LNCaP clone FGC (cell line): Measurements from ENCODE around the gene DENND5A.

Source experiments
- DNase-seq: peaks from one replicate; pipeline ENCODE4 v3.0.0-alpha.2; 2011; ENCODE audit warnings: low read depth
- H3K4me3 ChIP-seq: 2 replicates; pipeline ENCODE4 v1.5.1; 2011; ENCODE audit warnings: mild to moderate bottlenecking, low read depth, low read length, control low read depth
- TF ChIP-seq, protein P1 (sequence below): IDR thresholded peaks from 2 replicates; pipeline ENCODE4 v1.5.1; 2012; ENCODE audit warnings: mild to moderate bottlenecking; ENCODE audit not compliant: control insufficient read depth, insufficient read depth; ENCODE audit errors: extremely low read depth

The DENND5A gene

DNA sequence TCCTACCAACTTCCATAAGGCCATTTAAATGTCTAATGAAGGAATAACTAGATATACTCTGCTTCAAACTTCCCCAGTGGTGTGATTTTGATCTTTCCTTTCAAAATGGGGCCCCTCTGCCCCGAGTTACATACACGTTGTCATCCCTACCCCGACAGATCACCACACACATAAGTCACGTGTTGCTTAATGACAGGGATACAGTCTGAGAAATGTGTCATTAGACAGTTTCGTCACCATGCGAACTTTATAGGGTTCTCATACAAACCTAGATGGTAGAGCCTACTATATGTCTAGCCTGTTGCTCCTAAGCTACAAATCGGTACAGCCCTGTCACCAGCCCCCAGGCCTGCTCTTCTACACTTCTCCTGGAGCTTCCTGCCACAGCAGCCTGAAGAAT lies 124.0 kb downstream of the DENND5A start:
- TF ChIP-seq, protein P1, sequence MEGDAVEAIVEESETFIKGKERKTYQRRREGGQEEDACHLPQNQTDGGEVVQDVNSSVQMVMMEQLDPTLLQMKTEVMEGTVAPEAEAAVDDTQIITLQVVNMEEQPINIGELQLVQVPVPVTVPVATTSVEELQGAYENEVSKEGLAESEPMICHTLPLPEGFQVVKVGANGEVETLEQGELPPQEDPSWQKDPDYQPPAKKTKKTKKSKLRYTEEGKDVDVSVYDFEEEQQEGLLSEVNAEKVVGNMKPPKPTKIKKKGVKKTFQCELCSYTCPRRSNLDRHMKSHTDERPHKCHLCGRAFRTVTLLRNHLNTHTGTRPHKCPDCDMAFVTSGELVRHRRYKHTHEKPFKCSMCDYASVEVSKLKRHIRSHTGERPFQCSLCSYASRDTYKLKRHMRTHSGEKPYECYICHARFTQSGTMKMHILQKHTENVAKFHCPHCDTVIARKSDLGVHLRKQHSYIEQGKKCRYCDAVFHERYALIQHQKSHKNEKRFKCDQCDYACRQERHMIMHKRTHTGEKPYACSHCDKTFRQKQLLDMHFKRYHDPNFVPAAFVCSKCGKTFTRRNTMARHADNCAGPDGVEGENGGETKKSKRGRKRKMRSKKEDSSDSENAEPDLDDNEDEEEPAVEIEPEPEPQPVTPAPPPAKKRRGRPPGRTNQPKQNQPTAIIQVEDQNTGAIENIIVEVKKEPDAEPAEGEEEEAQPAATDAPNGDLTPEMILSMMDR: no peak
- H3K4me3 ChIP-seq: no peak overlapping the region
- DNase-seq: no peak

DNA sequence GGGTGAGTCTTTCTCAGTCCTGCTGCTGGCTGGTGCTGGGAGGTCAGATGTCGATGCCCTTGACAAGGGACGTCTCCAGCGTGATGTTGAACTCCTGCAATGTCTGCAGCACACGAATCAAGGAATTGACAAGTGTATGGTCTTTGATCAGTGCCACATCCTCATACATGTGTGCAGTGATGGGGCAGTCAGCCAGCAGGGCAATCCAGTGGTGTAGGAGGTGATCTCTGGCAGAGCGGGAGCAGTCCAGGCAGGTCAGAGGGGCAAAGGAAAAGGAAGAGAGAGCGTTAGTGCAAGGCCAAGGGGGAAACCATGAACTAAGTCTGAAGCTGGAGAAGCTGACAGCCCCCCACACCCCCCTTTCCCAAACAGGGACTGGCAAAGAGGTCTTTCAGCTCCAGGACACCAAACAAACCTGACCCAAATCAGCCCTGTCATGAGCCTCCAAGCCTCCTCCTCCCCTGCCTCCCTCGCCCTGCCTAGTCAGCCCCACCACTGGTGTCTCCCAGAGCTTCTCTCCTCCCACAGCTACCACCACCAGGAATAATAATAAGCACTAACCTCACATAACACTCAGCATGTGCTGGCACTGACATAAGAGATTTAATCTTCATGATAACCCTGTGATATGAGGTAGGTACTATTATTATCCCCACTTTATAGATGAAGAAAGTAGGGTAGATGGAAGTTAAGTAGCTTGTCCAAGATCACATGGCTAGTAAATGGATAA lies 125.4 kb downstream of the DENND5A start:
- TF ChIP-seq, protein P1: no peak
- no peak overlapping the region for H3K4me3 ChIP-seq
- no peak for DNase-seq

DNA sequence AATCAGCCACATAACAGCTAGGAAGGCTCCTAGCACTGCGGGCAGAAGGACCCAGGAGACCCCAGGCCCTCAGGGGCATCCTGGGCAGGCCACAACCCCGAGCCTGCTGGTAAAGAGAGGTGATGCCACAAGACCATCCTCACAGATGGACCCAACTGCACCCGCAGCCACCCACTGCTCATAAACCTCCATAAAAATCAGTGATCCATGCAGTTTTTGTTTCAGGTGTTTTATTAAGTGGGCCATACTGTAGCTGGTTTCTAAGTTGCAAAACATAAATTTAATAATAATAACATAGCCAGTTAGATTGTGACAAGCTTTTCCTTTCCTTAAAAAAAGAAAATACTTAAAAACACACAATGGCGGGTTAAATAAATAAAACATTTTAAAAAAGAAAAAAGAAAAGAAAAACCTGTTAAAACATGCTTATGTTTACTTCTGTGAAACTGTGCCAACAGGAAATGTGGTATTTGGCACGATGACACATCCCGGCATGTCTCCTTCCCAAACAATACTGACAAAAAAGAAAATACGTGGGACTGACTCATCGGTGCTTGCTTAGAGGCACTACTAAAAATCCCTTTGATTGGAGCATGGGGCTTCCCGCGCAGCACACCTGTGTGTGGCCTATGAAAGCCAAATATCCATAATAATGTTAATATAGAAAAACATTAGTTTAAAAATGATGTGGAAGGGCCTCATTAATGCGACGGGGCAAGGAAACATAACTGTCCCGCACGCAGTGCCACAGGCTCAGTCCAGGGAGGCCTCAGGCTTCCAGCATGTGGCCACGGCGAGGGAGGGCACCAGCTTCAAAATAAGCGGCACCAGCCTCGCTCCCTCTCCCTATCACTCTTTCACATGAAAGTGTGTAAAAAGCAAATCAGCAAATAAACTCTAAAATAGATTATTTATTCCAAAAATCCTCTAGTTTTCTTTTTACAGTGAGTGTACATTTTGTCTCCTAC lies 126.3 kb downstream of the DENND5A start:
- peak; percentile 87 for DNase-seq
- H3K4me3 ChIP-seq: no peak overlapping the region
- TF ChIP-seq, protein P1: no peak

DNA sequence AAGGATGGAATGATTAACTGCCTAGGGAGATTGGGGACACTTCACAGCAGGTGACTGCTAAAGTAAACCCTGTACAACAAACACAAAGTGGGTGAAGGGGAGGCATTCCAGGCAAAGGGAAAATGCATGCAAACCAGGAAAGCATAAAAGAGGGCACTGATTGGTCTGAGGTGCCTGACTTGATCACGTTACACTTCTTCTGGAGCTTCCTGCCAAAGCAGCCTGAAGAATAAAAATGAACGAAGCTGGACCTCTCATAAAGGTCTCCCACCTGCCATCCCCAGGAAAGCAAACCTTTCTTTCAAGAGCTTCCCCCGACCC lies 127.1 kb downstream of the DENND5A start:
- TF ChIP-seq, protein P1: no peak
- DNase-seq: no peak
- no peak overlapping the region for H3K4me3 ChIP-seq

DNA sequence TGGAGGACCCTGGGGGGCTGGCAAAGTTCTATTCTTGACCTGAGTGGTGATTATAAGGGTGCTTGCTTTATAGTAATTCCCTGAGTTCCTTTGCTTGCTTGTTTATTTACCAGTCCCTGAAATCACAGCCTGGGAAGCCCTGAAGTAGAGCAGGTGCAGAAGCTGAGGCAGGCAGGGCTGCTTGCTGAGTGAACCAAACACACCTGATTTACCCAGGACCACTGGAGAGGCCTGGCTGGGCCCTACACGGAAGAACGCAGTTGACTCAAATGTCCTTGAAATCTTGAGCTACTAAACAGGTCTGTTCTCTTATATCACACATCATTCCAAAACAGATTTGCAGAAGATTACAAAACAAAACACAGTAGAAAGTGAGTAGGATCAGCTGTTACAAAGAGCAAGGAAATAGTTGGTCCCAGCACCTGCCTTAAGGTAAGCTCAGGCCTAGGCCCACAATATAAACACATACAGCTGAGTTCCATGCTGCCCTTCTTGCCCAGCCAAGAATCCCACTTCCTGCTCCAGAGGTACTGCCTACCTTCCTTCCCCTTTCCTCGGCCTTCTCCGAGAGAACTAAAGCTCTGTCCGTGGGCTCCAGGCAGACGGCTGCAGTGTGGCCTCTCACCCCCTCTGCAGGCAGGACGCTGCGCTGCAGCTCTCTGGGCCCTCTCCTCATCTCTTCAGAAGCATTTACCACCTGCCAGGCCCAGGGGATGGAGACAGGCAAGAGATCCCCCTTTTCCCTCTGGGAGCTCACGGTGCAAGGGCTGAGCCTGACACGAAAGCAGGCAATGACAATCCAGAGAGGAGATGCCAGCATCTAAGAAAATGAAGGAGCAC lies 127.6 kb downstream of the DENND5A start:
- TF ChIP-seq, protein P1: peak; percentile 96
- H3K4me3 ChIP-seq: no peak overlapping the region
- no peak for DNase-seq

DNA sequence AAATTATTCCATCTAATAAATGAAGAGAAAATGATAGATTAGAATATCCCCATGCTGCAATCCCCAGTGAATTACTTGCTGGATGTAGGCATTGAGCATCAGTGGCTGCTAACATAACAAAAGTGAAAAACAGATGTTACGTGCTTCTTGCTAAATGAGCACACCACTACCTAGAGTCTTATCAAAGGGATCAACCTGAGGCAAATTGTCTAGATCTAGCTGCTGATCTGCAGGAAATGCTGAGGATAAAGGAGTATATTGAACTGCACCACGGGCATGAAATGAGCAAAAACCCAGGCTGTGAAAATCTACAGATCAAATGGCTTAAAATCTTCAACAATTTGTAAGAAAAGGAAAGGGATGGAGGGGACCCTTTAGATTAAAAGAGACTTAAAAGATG lies 128.4 kb downstream of the DENND5A start:
- DNase-seq: no peak
- TF ChIP-seq, protein P1: no peak

More for the DNA sequence above, 128.4 kb downstream of the DENND5A start:
- H3K4me3 ChIP-seq: no peak overlapping the region
